Ramos (cell line): ENCODE measurements around the gene UBE2C.

Experiments used
- in situ Hi-C: fragments of 300-500 bp; cut with MboI; formaldehyde crosslinking; loops from one replicate; pipeline ENCODE4 v1.14.3; 2022; ENCODE audit warnings: low sequenced_read_pairs; ENCODE audit not compliant: unreplicated experiment

UBE2C gene

DNA sequence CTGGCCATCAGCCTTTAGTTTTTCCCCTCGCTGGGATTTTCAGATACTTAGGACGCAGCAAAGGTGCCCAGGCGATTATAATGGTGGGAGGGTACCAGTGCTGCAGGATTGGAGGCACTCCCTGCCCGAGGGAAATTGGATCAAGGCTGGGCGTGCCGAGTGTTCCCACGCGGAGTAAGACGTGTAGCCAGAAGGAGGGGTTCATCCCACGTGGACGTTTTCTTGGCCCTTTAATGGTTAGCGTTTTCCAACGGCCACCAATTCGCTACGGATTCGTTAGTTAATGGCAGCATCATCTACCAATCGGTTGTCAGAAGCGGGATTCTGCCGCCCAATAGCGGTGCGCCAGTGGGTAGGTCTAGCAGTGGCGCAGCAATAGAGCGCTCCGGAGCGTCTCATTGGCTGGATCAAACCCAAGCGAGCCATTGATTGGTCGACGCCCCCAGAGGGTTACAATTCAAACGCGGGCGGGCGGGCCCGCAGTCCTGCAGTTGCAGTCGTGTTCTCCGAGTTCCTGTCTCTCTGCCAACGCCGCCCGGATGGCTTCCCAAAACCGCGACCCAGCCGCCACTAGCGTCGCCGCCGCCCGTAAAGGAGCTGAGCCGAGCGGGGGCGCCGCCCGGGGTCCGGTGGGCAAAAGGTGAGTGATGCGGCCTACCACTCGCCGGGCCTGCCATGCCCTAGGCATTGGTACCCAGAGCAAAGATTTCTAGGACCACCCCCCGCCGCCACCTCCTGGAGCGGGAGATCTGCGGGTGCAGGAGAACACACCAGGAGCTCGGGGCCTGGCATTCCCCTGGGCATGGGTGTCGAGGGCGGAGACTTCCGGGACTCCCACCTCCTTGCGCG, at the start of gene UBE2C:
Gene UBE2C, plus strand, starts transcription at position 488 of the 849 bp plus-strand sequence. Its CDS starts 52 bp downstream, at position 540.
- in situ Hi-C loops: loop anchor here (25.0 kb wide), 1 partner anchor 125 kb away; the partner anchor contains the start of gene PCIF1

- in situ Hi-C loops: loop anchor here (25.0 kb wide), 2 partner anchors 302 to 452 kb away; partner anchors contain the start of genes MATN4, RBPJL and WFDC2
These were observed 47.7 kb upstream of the UBE2C start for GRCh38 chr20:45764618-45765282.

- in situ Hi-C loops: loop anchor here (25.0 kb wide), 2 partner anchors 303 to 453 kb away; partner anchors contain the start of genes MATN4, RBPJL and WFDC2
These were observed 47.1 kb upstream of the UBE2C start for GRCh38 chr20:45765307-45765875.

GRCh38 chr20:45765980-45766379, 46.5 kb upstream of the UBE2C start:
- in situ Hi-C loops: loop anchor here (25.0 kb wide), 2 partner anchors 304 to 454 kb away; partner anchors contain the start of genes MATN4, RBPJL and WFDC2

DNA sequence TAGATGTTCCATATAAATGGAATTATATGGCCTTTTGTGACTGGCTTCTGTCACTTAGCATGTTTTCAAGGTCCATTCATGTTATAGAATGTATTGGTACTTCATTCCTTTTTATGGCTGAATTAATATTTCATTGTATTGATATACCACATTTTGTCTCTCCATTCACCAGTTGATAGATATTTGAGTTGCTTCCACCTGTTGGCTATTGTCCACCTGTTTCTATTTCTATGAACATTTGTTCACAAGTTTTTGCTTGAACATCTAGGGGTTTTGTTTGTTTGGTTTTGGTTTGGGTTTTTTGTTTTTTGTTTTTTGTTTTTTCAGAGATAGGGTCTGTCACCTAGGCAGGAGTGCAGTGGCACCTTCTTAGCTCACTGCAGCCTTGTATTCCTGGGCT, 44.0 kb upstream of the UBE2C start:
- in situ Hi-C loops: loop anchor here (25.0 kb wide), 2 partner anchors 306 to 456 kb away; partner anchors contain the start of genes MATN4, RBPJL and WFDC2

DNA sequence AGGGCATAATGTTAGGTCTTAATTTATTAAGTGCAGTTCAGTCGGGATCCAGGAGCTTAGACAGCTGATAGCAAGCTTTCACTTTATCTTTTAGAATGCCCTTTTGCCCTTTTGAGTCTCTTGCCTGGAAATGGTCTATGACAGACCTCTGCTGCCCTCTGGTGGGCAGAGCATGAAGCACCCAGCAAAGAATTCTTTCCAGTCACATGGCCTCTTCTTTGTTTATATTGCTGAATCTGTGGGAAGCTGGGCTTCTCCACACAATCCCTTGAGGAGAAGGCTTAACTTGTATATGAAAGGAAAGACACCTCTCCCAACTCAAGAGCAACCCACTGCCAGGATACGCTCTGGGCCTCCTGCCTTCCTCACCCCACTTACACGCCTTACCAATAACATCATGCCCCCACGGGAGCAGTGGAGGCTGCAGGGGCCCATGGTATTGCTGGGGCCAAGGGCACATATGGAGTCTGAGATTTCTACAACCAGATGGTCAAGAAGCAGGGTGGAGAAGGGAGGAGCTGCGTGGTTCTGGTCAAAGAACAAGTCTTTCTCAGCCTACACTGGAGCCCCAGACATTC, 41.2 kb upstream of the UBE2C start:
- in situ Hi-C loops: loop anchor here (25.0 kb wide), 2 partner anchors 309 to 459 kb away; partner anchors contain the start of genes MATN4, RBPJL and WFDC2

DNA sequence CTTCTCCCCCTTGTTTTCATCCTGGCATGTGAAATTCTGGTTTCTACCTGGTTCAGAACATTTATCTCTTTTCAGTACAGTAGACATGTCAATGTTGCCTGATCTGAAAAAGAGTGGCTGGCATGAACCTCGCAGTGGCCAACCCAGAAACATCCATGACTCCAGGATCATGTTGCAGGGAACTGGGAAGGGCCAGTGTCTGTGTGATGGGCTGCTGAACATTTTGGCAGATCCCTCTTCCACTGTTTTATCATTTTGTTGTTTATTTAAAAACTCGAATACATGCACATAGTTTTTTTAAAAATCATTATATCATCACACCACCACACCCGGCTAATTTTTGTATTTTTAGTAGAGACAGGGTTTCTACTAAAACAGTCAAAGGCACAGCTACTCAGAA, 39.8 kb upstream of the UBE2C start:
- in situ Hi-C loops: loop anchor here (25.0 kb wide), 2 partner anchors 310 to 460 kb away; partner anchors contain the start of genes MATN4, RBPJL and WFDC2

- in situ Hi-C loops: loop anchor here (25.0 kb wide), 2 partner anchors 313 to 463 kb away; partner anchors contain the start of genes MATN4, RBPJL and WFDC2
These were observed 37.5 kb upstream of the UBE2C start for GRCh38 chr20:45774945-45775344.

DNA sequence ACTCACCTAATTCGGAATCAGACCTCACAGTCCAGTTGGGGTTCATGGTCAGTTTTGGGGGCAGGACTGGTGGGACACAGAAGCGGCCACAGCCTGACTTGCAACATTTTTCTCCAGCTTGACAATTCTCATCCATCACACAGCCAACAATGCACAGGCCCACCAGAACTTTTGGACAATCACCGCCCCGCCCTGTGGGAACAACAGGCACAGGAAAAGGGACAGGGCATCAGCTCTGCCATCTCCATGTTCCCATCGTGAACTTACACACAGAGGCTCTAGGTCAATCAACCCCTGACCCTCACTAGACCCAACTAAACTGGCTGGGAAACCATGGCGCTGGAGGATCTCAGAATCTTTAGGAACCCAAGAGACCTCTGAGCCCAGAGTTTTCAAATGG, 37.0 kb upstream of the UBE2C start:
- in situ Hi-C loops: no loop called here

DNA sequence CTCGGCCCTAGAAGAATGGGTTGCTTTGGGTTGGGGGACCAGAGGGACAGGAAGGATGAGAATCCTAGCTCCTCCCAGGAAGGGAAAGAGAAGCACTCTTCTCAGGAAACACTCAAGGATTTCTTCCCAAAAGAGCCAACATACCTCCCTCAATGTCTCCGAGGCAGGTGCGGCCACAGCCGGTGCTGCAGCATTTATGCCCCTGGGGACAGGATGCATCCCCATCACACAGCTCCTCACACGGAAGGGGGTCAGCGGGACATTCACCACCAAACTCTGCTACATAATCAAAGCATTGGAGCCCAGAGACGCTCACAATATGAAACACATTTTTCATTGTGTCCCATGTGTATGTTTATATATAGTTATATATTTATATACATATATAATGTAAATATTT, 35.5 kb upstream of the UBE2C start:
- in situ Hi-C loops: no loop called here

DNA sequence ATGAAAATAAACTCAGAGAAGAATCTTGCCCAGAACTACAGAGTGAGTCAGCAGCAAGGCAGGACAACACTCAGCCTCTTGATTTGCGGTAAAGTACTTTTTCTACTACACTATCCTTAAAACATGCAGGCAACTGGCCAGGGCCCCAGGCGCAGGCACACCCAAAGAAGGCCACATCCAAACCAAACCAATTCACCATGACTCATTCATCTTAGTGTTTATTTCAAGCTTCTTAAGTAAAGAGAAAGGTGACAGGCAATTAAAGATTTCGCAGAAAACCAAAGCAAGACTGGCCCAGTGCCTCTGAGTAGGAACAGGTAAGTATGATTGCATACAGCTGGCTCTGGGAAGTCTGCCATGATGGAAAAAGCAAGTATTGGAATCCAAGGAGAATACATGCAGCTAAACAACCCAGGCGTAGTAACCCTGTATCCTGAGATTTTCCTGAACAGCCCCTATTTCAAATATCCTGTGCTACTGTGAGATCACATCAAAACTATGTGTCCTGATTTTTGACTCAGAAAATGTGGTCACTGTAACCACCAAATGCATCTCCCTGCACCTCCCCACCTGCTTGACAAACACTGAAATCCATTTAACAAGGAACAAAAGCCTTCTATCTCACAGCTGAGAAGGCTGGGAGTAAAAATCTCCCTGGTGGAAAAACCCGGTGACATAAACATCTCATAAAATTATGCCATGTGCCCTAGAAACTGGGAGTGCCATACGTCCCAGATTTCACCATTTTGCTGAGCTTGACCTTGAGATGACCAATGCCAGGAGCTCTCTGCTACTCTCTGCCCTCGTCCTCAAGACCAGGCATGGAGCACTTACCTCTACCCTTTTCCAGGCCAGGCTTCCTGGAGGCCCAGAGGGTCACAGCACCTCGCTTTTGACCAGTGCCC, 33.2 kb upstream of the UBE2C start:
- in situ Hi-C loops: no loop called here

DNA sequence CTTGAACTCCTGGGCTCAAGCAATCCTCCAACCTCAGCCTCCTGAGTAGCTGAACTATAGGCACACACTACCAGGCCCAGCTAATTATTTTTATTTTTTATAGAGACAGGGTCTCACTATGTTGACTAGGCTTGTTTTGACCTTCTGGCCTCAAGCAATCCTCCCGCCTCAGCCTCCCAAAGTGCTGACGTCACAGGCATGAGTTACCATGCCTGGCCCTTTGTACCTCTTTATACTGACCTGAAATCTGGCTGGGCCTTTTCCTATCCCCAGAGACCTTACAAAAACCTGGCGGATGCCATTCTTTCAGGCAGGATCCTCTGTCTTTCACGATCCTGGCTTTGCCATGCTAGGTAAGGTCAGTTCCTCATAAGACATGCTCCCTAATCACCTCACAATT, 32.3 kb upstream of the UBE2C start:
- in situ Hi-C loops: no loop called here

DNA sequence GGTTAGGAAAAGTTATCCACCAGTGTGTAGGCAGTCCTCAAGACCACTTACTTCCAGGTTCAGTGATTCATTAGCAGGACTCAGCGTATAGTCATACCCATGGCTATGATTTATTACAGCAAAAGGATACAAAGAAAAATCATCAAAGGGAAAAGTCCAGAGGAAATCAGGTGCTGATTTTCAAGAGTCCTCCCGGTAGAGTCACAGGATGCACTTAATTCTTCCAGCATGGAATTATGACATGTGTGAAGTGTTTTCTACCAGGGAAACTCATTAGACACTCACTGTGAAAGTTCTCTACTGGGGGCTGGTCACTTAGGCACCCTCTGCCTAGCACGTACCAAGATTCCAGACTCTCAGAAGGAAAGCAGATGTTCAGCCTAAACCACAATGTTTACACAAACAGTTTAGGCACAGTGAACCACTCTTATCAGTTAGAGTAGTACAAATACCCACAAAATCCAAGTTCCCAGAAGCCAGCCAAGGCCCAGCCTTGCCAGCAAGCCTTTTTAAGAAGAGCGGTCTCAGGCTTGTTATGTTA, 31.0 kb upstream of the UBE2C start:
- in situ Hi-C loops: no loop called here

DNA sequence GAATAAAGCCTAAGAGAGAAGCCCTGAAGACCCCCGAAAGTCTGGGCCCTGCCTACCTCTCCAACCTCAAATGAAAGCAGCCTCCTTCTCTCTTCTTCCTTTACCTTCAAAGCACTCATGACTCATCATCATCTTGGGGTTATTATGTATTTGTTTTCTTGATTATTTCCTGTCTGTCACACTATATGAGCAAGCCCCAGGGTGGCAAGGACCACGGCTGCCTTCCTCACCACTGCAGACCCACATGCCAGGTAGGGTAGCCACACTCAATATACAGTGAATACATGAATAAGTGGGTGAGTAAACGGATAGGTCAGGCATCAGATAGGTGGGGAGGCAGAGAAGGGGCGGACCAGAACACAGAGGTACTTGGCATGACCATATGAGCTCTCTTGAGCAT, 29.6 kb upstream of the UBE2C start:
- in situ Hi-C loops: no loop called here

DNA sequence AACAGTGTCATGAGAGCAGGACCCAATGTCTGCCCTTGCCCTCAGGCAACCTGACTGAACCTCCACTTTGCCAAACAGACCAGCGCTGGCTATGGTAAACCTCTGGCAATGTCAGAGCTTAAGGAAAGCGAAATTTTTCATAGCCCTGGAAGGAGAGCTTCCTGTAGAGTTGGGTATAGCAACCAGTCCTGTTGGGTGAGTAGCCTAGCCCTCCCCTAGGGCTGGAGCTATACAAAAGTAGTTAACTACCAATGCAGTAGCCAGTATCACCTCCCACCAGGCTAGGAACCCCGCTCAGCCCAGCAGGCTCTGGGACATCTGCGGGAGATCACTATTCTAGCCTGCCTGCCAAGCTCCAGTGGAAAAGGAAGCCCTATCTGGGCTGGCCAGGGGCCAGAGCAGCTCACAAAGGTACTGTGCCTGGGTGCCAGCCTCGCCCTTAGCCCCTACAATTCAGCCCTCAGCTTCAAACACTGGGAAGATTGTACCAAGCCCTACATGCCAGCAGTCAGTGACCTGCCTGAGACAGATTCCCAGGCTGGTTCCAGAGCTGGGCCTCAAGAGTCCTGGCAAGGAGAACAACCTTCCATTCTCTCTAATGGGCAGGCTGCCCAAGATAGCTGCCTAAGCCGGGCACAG, 28.7 kb upstream of the UBE2C start:
- in situ Hi-C loops: no loop called here

DNA sequence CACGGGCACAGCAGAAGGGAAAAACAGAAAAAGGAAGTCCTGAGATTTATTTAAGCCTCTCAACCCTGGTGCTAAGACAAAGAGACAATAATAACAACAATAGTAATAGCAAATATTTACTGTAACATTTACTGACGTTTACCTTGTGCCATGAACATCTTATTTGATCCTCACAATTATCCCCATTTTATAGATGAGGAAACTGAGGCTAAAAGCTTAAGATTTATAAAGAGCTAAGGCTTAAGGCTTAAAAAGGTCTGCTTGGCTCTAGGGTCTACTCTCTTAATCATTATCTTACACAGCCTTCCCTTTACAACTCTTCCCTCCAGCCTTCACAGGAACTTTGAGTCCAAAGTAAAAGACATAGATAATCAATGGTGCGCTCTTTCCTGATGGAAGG, 24.1 kb upstream of the UBE2C start:
- in situ Hi-C loops: no loop called here

DNA sequence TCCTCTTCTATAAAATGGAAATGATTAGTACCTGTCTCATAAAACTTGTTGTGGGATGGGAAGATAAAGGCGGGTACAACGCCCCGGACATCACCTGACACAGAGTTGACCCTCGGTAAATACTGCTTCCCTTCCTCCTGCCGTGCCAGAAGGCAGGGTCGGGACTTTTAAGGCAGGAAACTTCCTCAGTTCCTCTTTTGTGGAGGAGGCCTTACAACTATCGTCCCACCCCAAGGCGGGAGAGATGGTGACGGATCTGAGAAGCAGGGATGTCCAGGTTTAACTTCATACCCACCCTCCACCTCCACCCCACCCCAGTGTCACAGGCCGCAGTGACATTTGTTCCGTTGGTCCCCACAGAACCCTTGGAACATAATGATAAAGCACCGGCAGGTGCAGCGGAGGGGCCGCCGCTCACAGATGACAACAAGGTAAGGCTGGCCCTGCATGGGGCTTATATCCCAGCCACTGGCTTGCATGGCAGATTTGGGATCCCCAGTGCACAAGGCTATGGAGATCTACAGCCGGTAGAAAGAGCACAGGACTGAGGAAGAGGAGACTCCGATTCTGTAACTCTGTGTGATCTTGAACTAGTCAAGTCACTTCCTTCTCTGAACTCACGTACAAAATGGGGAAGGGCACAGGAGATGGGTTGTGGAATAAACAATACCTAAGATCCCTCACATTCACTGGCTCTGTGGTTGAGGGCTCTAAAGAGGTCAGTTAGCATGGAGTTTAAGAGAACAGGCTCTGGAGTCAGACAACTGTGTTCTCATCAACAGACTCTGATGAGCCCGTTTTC, 19.9 kb upstream of the UBE2C start:
- in situ Hi-C loops: no loop called here
